GM12878 (cell line): ENCODE results near the gene TMEM30A. TPM values are rescaled to one million over a fixed set of nuclear protein-coding genes. Genes with fewer than 3 reads are reported as not detected.

Source experiments
- ATAC-seq: fragments of 200-7000 bp; cut with Tn5 transposase; 3 replicates; pipeline ENCODE4 v1.9.1; 2020; ENCODE audit warnings: mild to moderate bottlenecking, moderate library complexity
- BruUV-seq: library from RNA; stranded (reverse); fragments of 400-500 nt; replicated peaks from 2 replicates; lab custom pipeline; 2021; lab: Mats Ljungman, UMichigan
- CTCF ChIA-PET: fragments of 300-600 bp; sonication (Branson Sonifier 250); formaldehyde crosslinking; extraction: SDS; loops from one replicate; lab custom pipeline; 2021; ENCODE audit warnings: inconsistent platforms; lab: Yijun Ruan, JAX
- POLR2A ChIA-PET: fragments of 350-600 bp; formaldehyde crosslinking; extraction: SDS; loops from one replicate; lab custom pipeline; 2021; ENCODE audit warnings: inconsistent platforms; lab: Charles Lee
- RAD21 ChIA-PET: fragments of 300-600 bp; sonication (Branson Sonifier 250); formaldehyde crosslinking; loops from one replicate; lab custom pipeline; 2023; ENCODE audit warnings: antibody characterized with exemption; ENCODE audit not compliant: unreplicated experiment; lab: Charles Lee
- SMC1A ChIA-PET: fragments of 300-600 bp; sonication (Branson Sonifier 250); formaldehyde crosslinking; loops from one replicate; lab custom pipeline; 2023; ENCODE audit not compliant: unreplicated experiment, uncharacterized antibody; lab: Charles Lee
- DNase-seq: peaks from one replicate; pipeline ENCODE4 v3.0.0-alpha.2; 2011; ENCODE audit warnings: low read depth, low spot score
- FAIRE-seq: peaks from 3 replicates; lab custom pipeline; 2011; peaks lifted over from hg19 to GRCh38; lab: Jason Lieb, UNC
- H2AFZ ChIP-seq: 2 replicates; pipeline ENCODE4 v1.6.0; 2011; ENCODE audit warnings: low read depth, low read length, control low read depth; ENCODE audit not compliant: control insufficient read depth
- H3K27ac ChIP-seq: 2 replicates; pipeline ENCODE4 v1.5.1; 2011; ENCODE audit warnings: control low read depth; ENCODE audit not compliant: control insufficient read depth, insufficient read depth
- H3K27me3 ChIP-seq, 2 experiments: replicated peaks in 1 of 2; 2 replicates each; pipeline versions ENCODE4 v1.6.0 to v1.6.1; 2011; ENCODE audit warnings: low read length in 1 of 2; ENCODE audit not compliant: control insufficient read depth in 2 of 2, insufficient read depth in 2 of 2
- H3K36me3 ChIP-seq, 2 experiments: 2 replicates each; pipeline ENCODE4 v1.5.1; 2011; ENCODE audit warnings: low read length in 1 of 2; ENCODE audit not compliant: control insufficient read depth in 2 of 2, insufficient read depth in 2 of 2
- H3K4me1 ChIP-seq: 2 replicates; pipeline ENCODE4 v1.6.1; 2011; ENCODE audit warnings: mild to moderate bottlenecking, low read length, moderate library complexity, mixed read lengths; ENCODE audit not compliant: control insufficient read depth, insufficient read depth
- H3K4me2 ChIP-seq: 2 replicates; pipeline ENCODE4 v1.6.0; 2011; ENCODE audit warnings: control low read depth; ENCODE audit not compliant: control insufficient read depth, insufficient read depth
- H3K4me3 ChIP-seq: fragments of 200-600 bp; sonication (generic); 2 replicates; pipeline ENCODE4 v1.5.1; 2016
- H3K79me2 ChIP-seq: 2 replicates; pipeline ENCODE4 v1.6.0; 2011; ENCODE audit warnings: low read length; ENCODE audit not compliant: control insufficient read depth, insufficient read depth
- H3K9ac ChIP-seq: 2 replicates; pipeline ENCODE4 v1.8.0; 2011; ENCODE audit warnings: low read length, control low read depth, mixed read lengths; ENCODE audit not compliant: control insufficient read depth, insufficient read depth
- H3K9me3 ChIP-seq: replicated peaks from 3 replicates; pipeline ENCODE4 v1.5.1; 2011; ENCODE audit warnings: mild to moderate bottlenecking, low read length; ENCODE audit not compliant: control insufficient read depth, insufficient read depth
- H4K20me1 ChIP-seq: 2 replicates; pipeline ENCODE4 v1.6.0; 2011; ENCODE audit not compliant: control insufficient read depth, insufficient read depth
- ASH2L ChIP-seq: fragments of 300-600, 200-600 bp; sonication (generic); IDR thresholded peaks from 2 replicates; pipeline ENCODE4 v1.6.1; 2017; ENCODE audit warnings: low read depth, mild to moderate bottlenecking, borderline replicate concordance
- CBX5 ChIP-seq: sonication (generic); IDR thresholded peaks from 2 replicates; pipeline ENCODE4 v1.6.1; 2016; ENCODE audit warnings: low read depth, moderate library complexity, mild to moderate bottlenecking, inconsistent platforms
- DPF2 ChIP-seq: fragments of 450-650 bp; IDR thresholded peaks from 2 replicates; pipeline ENCODE4 v1.6.1; 2017; ENCODE audit warnings: mild to moderate bottlenecking
- MEF2B ChIP-seq: fragments of 450-650 bp; IDR thresholded peaks from 2 replicates; pipeline ENCODE4 v1.6.1; 2018; ENCODE audit warnings: mild to moderate bottlenecking, moderate library complexity; ENCODE audit not compliant: partially characterized antibody, poor library complexity, severe bottlenecking
- MLLT1 ChIP-seq: fragments of 450-650 bp; IDR thresholded peaks from 2 replicates; pipeline ENCODE4 v1.6.1; 2016; ENCODE audit warnings: mild to moderate bottlenecking
- RAD51 ChIP-seq: fragments of 450-650 bp; IDR thresholded peaks from 2 replicates; pipeline ENCODE4 v1.6.1; 2016; ENCODE audit warnings: moderate library complexity, mild to moderate bottlenecking, inconsistent platforms
- SMARCA5 ChIP-seq: fragments of 450-650 bp; IDR thresholded peaks from 2 replicates; pipeline ENCODE4 v1.6.1; 2017; ENCODE audit warnings: mild to moderate bottlenecking
- SPI1 ChIP-seq: IDR thresholded peaks from 2 replicates; pipeline ENCODE4 v1.6.1; 2011; ENCODE audit warnings: low read depth, mild to moderate bottlenecking, low read length, moderate library complexity, borderline replicate concordance; ENCODE audit not compliant: insufficient read depth
- ZNF207 ChIP-seq: fragments of 450-650 bp; IDR thresholded peaks from 2 replicates; pipeline ENCODE4 v1.6.1; 2014; ENCODE audit warnings: antibody characterized with exemption, mild to moderate bottlenecking, borderline replicate concordance
- ZZZ3 ChIP-seq: IDR thresholded peaks from 2 replicates; pipeline ENCODE4 v1.6.1; 2011; ENCODE audit warnings: low read depth; ENCODE audit not compliant: control insufficient read depth, insufficient read length
- WGBS: methylation state at CpG from one replicate; pipeline ENCODE4 v1.1.6; 2016; ENCODE audit warnings: low lambda C conversion rate; ENCODE audit not compliant: insufficient replicate concordance, insufficient coverage; ENCODE audit errors: missing lambda C conversion rate; 5-methylcytosine and 5-hydroxymethylcytosine counted together
- in situ Hi-C: fragments of 300-500 bp; cut with MboI; formaldehyde crosslinking; loops from 9 replicates; pipeline ENCODE4 v1.14.3; 2018; ENCODE audit warnings: mixed read lengths
- intact Hi-C: fragments of 100-400 bp; cut with micrococcal nuclease; formaldehyde crosslinking; loops from one replicate; pipeline ENCODE4 v1.14.2; 2022; ENCODE audit not compliant: unreplicated experiment
- polyA plus RNA-seq, 11 experiments: library from polyadenylated mRNA; depleted of rRNA in 4 of 11; unstranded in 6 of 11; stranded (reverse) in 5 of 11; fragments of >200 nt; fragmentation: Nextera tagmentation in 4 of 11; fragmentation: Illumina TruSeq in 1 of 11; extraction: Ambion mirVana in 4 of 11; extraction: Trizol in 1 of 11; gene quantifications; 1 replicate in 1 of 11; 2 replicates in 10 of 11; pipeline versions ENCODE4 v1.2.1 to v1.2.3, GENCODE V29; 2011 to 2016; ENCODE audit warnings: inconsistent platforms in 2 of 11, missing spikeins in 2 of 11, low read depth in 1 of 11
- total RNA-seq, 4 experiments: library from RNA; depleted of rRNA in 3 of 4; stranded (reverse); fragments of >200 nt in 3 of 4; fragmentation: Illumina TruSeq in 1 of 4; extraction: Trizol in 1 of 4; gene quantifications; 2 replicates each; pipeline versions ENCODE4 v1.2.1 to v1.2.3, GENCODE V29; 2013 to 2021
- TF ChIP-seq, protein P1 (sequence below): fragments of 450-650 bp; formaldehyde crosslinking; IDR thresholded peaks from 2 replicates; pipeline ENCODE4 v1.5.0; 2022; ENCODE audit warnings: mild to moderate bottlenecking, missing genetic modification characterization
- TF ChIP-seq, protein P2 (sequence below): fragments of 450-650 bp; conservative IDR thresholded peaks from 2 replicates; pipeline ENCODE4 v1.6.1; 2017; ENCODE audit warnings: mild to moderate bottlenecking, moderate library complexity

TMEM30A gene
- total and polyA plus RNA-seq, 10 of the 15 experiments (the other 5 are each of a cell fraction or from before 2014, with no cell fraction given): 11.9 to 61.6 (median 43.2) TPM

- ATAC-seq (peak; percentile 26), FAIRE-seq (no peak), DNase-seq (no peak)
- POLR2A ChIA-PET: interaction anchor here (1.0 to 3.3 kb wide), 14 partner anchors 9 to 455 kb away, joined by 3 to 23 read pairs (median 5); partner anchors contain the start of genes COX7A2, FILIP1 and SENP6
- in situ Hi-C loops (loop anchor here (10.0 kb wide), 1 partner anchor 471 kb away; no protein-coding TSS in a partner anchor), intact Hi-C loops (loop anchor here (1.0 to 5.0 kb wide), 6 partner anchors 17 to 1762 kb away; partner anchors contain the start of genes COX7A2, EEF1A1, FILIP1 and MYO6)
- Histone ChIP-seq H3K27ac (peak overlapping the region; percentile 80), H3K36me3 (no peaks in the 10 kb centered on the region), H4K20me1 (no peaks in the 10 kb centered on the region), H2AFZ (peak overlapping the region; percentile 70), H3K4me3 (peak overlapping the region; percentile 94), H3K9me3 (no peaks in the 10 kb centered on the region), H3K27me3 (no peaks in the 10 kb centered on the region), H3K4me2 (peak overlapping the region; percentile 89), H3K79me2 (peaks cover 91% of the 10 kb centered on the region), H3K9ac (peak overlapping the region; percentile 91), H3K4me1 (no peaks in the 10 kb centered on the region)
- RAD21 ChIA-PET: interaction anchor here (0.7 to 9.2 kb wide), 8 partner anchors 15 to 262 kb away, joined by 3 to 142 read pairs (median 4); partner anchors contain the start of genes COX7A2 and FILIP1
- BruUV-seq: no TSS peak
- CTCF ChIA-PET: interaction anchor here (0.5 to 9.1 kb wide), 6 partner anchors 13 to 1734 kb away, joined by 3 to 163 read pairs (median 4); no protein-coding TSS in a partner anchor
- 2% methylated on average over 36 of the region's 36 CpGs for WGBS
- SMC1A ChIA-PET: interaction anchor here (1.0 to 12.7 kb wide), 5 partner anchors 9 to 239 kb away, joined by 3 to 196 read pairs (median 11); partner anchors contain the start of gene COX7A2
- TF ChIP-seq ZZZ3 (no peak), ZNF207 (peak; percentile 52; the same call in 1 of the 2 replicates), SPI1 (peak; percentile 33; the same call in 1 of the 2 replicates), RAD51 (0 out of 2 replicates have a peak, but pooled peaks have one; percentile 27), CBX5 (0 out of 2 replicates have a peak, but pooled peaks have one; percentile 10), DPF2 (peak; percentile 22), MLLT1 (peak; percentile 70; the same call in 1 of the 2 replicates), MEF2B (peak; percentile 25), SMARCA5 (peak; percentile 51; the same call in 1 of the 2 replicates), ASH2L (0 out of 2 replicates have a peak, but pooled peaks have one; percentile 50)
- TF ChIP-seq, protein P1, sequence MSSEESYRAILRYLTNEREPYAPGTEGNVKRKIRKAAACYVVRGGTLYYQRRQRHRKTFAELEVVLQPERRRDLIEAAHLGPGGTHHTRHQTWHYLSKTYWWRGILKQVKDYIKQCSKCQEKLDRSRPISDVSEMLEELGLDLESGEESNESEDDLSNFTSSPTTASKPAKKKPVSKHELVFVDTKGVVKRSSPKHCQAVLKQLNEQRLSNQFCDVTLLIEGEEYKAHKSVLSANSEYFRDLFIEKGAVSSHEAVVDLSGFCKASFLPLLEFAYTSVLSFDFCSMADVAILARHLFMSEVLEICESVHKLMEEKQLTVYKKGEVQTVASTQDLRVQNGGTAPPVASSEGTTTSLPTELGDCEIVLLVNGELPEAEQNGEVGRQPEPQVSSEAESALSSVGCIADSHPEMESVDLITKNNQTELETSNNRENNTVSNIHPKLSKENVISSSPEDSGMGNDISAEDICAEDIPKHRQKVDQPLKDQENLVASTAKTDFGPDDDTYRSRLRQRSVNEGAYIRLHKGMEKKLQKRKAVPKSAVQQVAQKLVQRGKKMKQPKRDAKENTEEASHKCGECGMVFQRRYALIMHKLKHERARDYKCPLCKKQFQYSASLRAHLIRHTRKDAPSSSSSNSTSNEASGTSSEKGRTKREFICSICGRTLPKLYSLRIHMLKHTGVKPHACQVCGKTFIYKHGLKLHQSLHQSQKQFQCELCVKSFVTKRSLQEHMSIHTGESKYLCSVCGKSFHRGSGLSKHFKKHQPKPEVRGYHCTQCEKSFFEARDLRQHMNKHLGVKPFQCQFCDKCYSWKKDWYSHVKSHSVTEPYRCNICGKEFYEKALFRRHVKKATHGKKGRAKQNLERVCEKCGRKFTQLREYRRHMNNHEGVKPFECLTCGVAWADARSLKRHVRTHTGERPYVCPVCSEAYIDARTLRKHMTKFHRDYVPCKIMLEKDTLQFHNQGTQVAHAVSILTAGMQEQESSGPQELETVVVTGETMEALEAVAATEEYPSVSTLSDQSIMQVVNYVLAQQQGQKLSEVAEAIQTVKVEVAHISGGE (CRISPR knock-in tag): no peak
- TF ChIP-seq, protein P2, sequence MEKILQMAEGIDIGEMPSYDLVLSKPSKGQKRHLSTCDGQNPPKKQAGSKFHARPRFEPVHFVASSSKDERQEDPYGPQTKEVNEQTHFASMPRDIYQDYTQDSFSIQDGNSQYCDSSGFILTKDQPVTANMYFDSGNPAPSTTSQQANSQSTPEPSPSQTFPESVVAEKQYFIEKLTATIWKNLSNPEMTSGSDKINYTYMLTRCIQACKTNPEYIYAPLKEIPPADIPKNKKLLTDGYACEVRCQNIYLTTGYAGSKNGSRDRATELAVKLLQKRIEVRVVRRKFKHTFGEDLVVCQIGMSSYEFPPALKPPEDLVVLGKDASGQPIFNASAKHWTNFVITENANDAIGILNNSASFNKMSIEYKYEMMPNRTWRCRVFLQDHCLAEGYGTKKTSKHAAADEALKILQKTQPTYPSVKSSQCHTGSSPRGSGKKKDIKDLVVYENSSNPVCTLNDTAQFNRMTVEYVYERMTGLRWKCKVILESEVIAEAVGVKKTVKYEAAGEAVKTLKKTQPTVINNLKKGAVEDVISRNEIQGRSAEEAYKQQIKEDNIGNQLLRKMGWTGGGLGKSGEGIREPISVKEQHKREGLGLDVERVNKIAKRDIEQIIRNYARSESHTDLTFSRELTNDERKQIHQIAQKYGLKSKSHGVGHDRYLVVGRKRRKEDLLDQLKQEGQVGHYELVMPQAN: 0 out of 2 replicates have a peak, but pooled peaks have one; percentile 84
Measured at GRCh38 chr6:75283907-75284631, 523 bp downstream of the TMEM30A start.
